Nephron (organoid): ENCODE results near the gene ANKRD61.
A peak's percentile ranks its signal among the peaks of the same experiment; 100 is the strongest.
"Not testable (repeated sequence)": the region's sequence is repeated elsewhere in the genome, so short reads cannot be mapped to it uniquely, and the experiment has no call there.

ENCODE experiments used
- H3K27ac Mint-ChIP-seq, 3 experiments: 2 replicates each; pipeline ENCODE4 v1.8.0; 2020; ENCODE audit warnings: mixed read lengths in 3 of 3, mild to moderate bottlenecking in 2 of 3, moderate library complexity in 1 of 3
- H3K27me3 Mint-ChIP-seq: 2 replicates; pipeline ENCODE4 v1.8.0; 2021; ENCODE audit warnings: low read depth, mild to moderate bottlenecking, moderate library complexity, mixed read lengths
- H3K36me3 Mint-ChIP-seq: 2 replicates; pipeline ENCODE4 v1.8.0; 2020; ENCODE audit warnings: low read depth, mixed read lengths
- H3K4me1 Mint-ChIP-seq: 2 replicates; pipeline ENCODE4 v1.8.0; 2020; ENCODE audit warnings: mixed read lengths
- H3K4me3 Mint-ChIP-seq, 3 experiments: 2 replicates each; pipeline ENCODE4 v1.8.0; 2020; ENCODE audit warnings: mild to moderate bottlenecking in 3 of 3, mixed read lengths in 3 of 3, moderate library complexity in 2 of 3
- H3K9me3 Mint-ChIP-seq: 2 replicates; pipeline ENCODE4 v1.8.0; 2020; ENCODE audit warnings: mixed read lengths
- TF ChIP-seq, protein P1 (sequence below), 3 experiments: fragments of 200-600 bp; sonication (generic); IDR thresholded peaks; one replicate each; pipeline ENCODE4 v1.5.0; 2021; ENCODE audit warnings: antibody characterized with exemption in 3 of 3; ENCODE audit not compliant: unreplicated experiment in 3 of 3

Gene ANKRD61

DNA sequence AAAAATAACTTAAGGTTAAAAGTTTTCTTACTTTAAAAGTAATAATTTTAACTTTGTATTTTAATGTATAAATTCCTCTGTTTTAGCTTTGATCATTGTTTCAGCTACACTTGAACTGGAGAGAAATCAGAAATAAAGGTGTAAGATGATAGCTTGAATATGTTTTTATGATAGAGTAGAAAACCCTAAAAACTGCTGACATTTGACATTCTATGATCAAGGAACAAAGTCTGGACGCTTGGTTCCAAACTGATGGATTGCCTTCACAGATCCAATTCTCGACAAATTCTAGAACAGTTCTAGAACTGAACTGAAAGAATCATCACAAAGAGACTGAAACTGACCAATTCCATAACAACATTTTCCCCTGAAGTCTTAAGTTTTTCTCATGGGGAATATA lies at the start of gene ANKRD61:
TSS of gene ANKRD61 (plus strand) at position 389 of the 400 bp plus-strand sequence. CDS start at position 389, 0 bp downstream.
- H3K27ac Mint-ChIP-seq, result peak within 1 kb of the TSS in 1 of 3 experiments; percentile 1
- no peaks in the 10 kb centered on the region for H3K27me3 Mint-ChIP-seq
- TF ChIP-seq, protein P1, sequence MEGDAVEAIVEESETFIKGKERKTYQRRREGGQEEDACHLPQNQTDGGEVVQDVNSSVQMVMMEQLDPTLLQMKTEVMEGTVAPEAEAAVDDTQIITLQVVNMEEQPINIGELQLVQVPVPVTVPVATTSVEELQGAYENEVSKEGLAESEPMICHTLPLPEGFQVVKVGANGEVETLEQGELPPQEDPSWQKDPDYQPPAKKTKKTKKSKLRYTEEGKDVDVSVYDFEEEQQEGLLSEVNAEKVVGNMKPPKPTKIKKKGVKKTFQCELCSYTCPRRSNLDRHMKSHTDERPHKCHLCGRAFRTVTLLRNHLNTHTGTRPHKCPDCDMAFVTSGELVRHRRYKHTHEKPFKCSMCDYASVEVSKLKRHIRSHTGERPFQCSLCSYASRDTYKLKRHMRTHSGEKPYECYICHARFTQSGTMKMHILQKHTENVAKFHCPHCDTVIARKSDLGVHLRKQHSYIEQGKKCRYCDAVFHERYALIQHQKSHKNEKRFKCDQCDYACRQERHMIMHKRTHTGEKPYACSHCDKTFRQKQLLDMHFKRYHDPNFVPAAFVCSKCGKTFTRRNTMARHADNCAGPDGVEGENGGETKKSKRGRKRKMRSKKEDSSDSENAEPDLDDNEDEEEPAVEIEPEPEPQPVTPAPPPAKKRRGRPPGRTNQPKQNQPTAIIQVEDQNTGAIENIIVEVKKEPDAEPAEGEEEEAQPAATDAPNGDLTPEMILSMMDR (IDR thresholded peaks at IDR 0.05; ENCODE audit: unreplicated experiment in 3 of 3), result no peak
- H3K4me1 Mint-ChIP-seq, result no peaks in the 10 kb centered on the region
- H3K36me3 Mint-ChIP-seq, result peaks cover 73% of the 10 kb centered on the region
- H3K4me3 Mint-ChIP-seq, result no peak within 1 kb of the TSS
- no peaks in the 10 kb centered on the region for H3K9me3 Mint-ChIP-seq

DNA sequence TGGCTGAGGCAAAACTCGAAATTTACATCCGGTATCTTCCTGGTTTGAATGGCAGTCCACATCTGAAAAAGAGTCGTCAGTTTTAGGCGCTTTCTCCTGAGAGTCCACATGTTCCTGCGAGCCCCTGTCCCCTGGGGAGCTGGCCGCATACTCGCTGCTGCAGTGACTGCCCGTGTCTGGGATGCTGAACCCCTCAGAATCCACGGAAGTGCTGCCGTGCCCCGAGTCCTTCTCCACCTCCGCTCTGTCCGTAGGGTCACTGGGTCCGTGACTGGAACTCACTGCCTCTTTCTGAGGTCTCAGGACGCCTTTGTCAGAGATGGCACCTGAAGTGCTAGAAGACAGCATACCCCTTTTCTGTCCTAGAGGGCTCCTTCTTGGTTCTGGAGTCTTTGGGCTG lies 44.1 kb upstream of the ANKRD61 start:
- H3K27ac Mint-ChIP-seq, H3K4me1 Mint-ChIP-seq, H3K9me3 Mint-ChIP-seq, H3K4me3 Mint-ChIP-seq, H3K27me3 Mint-ChIP-seq: not testable (repeated sequence)
- H3K36me3 Mint-ChIP-seq, result peaks cover 42% of the 10 kb centered on the region

DNA sequence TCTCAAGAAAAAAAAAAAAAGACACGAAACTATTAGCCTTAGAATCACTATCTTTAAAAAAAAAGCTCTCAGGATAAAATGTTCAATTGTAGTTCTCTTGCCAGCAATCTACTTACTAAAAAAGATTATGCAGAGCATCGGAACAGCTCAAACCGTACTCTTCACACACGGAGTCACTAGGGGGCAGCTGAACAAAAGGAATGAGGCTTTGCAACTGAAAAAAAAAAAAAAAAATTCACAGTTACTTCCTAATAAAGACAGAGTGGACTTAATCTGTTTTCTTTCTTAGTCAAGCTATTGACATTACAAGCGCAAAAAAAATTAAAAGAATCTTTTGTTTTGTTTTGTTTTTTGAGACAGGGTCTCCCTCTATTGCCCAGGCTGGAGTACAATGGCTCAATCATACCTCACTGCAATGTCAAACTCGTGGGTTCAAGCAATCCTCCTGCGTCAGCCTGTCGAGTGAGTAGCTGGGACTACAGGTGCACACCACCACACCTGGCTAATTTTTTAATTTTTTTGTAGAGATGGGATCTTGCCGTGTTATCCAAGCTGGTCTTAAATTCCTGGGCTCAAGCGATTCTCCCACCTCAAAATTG lies 33.9 kb upstream of the ANKRD61 start:
- no peak overlapping the region for H3K4me3 Mint-ChIP-seq
- peak overlapping the region; percentile 36 to 57 (median 49) for H3K27ac Mint-ChIP-seq
- peaks cover 11% of the 10 kb centered on the region for H3K4me1 Mint-ChIP-seq
- H3K27me3 Mint-ChIP-seq, result no peaks in the 10 kb centered on the region
- peaks cover 61% of the 10 kb centered on the region for H3K36me3 Mint-ChIP-seq
- TF ChIP-seq, protein P1 (IDR thresholded peaks at IDR 0.05; ENCODE audit: unreplicated experiment in 3 of 3), result peak; percentile 64 to 70 (median 67)
- H3K9me3 Mint-ChIP-seq, result no peaks in the 10 kb centered on the region

DNA sequence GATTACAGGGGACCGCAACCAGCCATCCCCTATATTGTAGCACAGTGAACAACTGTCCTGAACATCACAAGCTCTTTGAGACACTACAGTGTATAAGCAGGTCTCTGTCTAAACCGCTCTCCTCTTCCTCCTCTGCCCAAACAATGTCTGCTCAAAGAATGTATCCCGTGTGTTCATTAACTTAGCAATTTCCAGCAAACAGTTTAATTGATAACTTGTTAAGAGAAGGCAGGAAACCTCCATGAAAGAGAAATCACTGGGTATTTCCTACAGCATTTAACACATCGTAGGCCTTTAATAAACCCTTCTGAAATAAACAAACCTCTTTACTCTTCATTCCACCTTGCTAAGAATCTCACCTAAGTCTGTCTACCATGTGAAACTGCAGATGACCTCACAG lies 23.8 kb upstream of the ANKRD61 start:
- Mint-ChIP-seq H3K27ac (peak overlapping the region; percentile 35 to 84 (median 80)), H3K27me3 (no peaks in the 10 kb centered on the region), H3K36me3 (peaks cover 10% of the 10 kb centered on the region), H3K9me3 (no peaks in the 10 kb centered on the region), H3K4me3 (peak overlapping the region; percentile 27 to 94 (median 91)), H3K4me1 (peaks cover 23% of the 10 kb centered on the region)
- TF ChIP-seq, protein P1 (IDR thresholded peaks at IDR 0.05; ENCODE audit: unreplicated experiment in 3 of 3), result no peak

DNA sequence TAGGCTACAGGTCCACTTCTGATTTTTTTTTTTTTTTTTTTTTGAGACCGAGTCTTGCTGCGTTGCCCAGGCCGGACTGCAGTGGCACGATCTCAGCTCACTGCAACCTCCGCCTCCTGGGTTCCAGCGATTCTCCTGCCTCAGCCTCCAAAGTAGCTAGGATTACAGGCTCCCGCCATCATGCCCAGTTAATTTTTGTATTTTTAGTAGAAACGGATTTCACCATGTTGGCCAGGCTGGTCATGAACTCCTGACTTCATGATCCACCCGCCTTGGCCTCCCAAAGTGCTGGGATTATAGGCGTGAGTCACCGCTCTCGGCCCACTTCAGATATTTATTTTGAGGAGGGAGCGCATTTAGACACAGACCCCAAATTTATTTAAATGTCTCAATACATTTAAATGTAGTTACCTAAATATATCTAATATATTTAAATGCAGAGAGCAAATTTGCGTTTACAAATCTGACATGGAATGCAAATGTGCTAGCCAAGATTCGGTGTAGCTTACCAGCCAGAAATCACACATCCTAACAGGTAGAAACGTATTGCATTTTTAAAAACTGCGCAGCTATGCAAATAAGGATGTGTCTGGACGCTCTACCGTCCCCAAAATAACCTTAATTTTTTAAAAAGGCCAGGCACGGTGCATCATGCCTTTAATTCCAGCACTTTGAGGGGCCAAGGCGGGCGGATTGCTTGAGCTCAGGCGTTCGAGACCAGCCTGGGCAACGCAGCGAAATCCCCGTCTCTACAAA lies 23.2 kb upstream of the ANKRD61 start:
- Mint-ChIP-seq H3K36me3 (peaks cover 12% of the 10 kb centered on the region), H3K27ac (peak overlapping the region; percentile 35 to 88 (median 84))

DNA sequence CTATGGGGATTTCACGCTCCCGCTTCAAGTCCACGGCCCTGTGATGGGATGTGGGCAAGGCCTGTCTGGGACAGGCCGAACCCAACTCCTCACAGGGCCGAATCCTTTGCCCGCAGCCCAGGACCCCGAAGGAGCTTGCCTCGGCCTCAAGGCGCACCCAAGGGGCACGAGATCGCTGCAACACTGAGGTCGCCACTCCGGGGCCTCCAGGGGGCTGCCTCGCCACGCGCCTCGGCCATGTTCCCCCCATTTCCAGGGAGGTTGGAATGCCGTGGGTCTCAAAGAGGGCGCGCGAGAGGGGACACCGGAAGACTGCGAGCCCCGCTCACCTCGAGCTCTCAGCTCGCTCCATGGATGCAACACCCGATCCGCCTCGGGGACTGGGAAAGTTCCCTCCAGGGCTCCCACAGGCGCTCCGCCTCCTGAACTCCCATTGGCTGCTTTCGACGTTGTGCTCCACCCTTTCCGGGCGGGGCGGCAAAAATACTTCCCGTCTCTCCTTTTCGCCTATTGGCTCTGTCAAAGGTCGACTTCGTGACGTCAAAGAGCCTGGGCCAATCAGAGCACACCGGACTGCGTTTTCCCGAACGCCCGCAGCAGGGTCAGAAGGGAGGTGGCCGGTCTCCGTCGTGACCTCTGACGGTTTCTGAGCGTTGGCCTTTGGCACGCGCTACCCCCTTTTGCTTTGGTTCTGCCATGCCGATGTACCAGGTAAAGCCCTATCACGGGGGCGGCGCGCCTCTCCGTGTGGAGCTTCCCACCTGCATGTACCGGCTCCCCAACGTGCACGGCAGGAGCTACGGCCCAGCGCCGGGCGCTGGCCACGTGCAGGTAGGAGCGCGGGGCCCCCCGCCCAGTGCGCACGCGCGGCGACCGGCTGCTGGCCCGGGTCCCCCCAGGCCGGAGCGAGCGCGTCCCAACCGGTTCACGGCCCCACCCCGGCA lies 22.2 kb upstream of the ANKRD61 start, which contains the start of the genes AIMP2 and PMS2:
TSS of gene AIMP2 (plus strand) at position 605 of the 944 bp plus-strand sequence. CDS start at position 697, 92 bp downstream.
TSS of gene PMS2 (minus strand) at position 382 of the 944 bp plus-strand sequence. CDS start at position 352, 30 bp downstream.
- Mint-ChIP-seq H3K27ac (peak within 1 kb of the TSS; percentile 68 to 88 (median 84)), H3K27me3 (no peaks in the 10 kb centered on the region)

More for the DNA sequence above, 23.2 kb upstream of the ANKRD61 start:
- peak overlapping the region; percentile 91 to 94 (median 92) for H3K4me3 Mint-ChIP-seq
- H3K27me3 Mint-ChIP-seq, H3K9me3 Mint-ChIP-seq: not testable (repeated sequence)
- peaks cover 29% of the 10 kb centered on the region for H3K4me1 Mint-ChIP-seq

DNA sequence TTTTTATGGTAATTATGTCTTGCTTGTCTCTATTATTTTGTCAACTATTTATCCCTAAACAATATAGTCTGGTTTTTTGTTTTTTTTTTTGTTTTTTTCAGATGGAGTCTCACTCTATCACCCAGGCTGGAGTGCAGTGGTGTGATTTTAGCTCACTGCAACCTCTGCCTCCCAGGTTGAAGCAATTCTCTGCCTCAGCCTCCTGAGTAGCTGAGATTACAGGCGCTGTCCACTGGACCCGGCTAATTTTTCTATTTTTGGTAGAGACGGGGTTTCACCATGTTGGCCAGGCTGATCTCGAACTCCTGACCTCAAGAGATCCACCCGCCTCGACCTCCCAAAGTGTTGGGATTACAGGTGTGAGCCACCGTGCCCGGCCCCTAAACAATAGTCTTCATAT lies 20.8 kb upstream of the ANKRD61 start:
- H3K9me3 Mint-ChIP-seq, result not testable (repeated sequence)
- H3K4me3 Mint-ChIP-seq, result peak overlapping the region; percentile 87 to 92 (median 91)

More for the DNA sequence above, 22.2 kb upstream of the ANKRD61 start, which contains the start of the genes AIMP2 and PMS2:
- Mint-ChIP-seq H3K4me1 (peaks cover 29% of the 10 kb centered on the region), H3K4me3 (peak within 1 kb of the TSS; percentile 91 to 94 (median 92)), H3K36me3 (peaks cover 8% of the 10 kb centered on the region), H3K9me3 (no peaks in the 10 kb centered on the region)
- TF ChIP-seq, protein P1 (IDR thresholded peaks at IDR 0.05; ENCODE audit: unreplicated experiment in 3 of 3), result no peak

More for the DNA sequence above, 20.8 kb upstream of the ANKRD61 start:
- H3K36me3 Mint-ChIP-seq, result peaks cover 14% of the 10 kb centered on the region
- H3K27me3 Mint-ChIP-seq, result not testable (repeated sequence)
- H3K4me1 Mint-ChIP-seq, result peaks cover 29% of the 10 kb centered on the region
- peak overlapping the region; percentile 50 to 88 (median 83) for H3K27ac Mint-ChIP-seq
